ENCODE measurements around the gene NFATC1. TPM values are rescaled to one million over a fixed set of nuclear protein-coding genes. Genes with fewer than 3 reads are reported as not detected.

The NFATC1 gene
- total RNA-seq, 1 donor from 2014 or later = 4.5 TPM

- ATAC-seq (no peak), DNase-seq (ENCODE audit: low spot score) (peak; percentile 31)
Observed at GRCh38 chr18:79512461-79513380, 117.0 kb downstream of the NFATC1 start.

- DNase-seq (ENCODE audit: low spot score) = peak; percentile 42
- ATAC-seq = no peak
Observed at GRCh38 chr18:79513381-79514081, 117.8 kb downstream of the NFATC1 start.

- DNase-seq (ENCODE audit: low spot score) (peak; percentile 34), ATAC-seq (no peak)
Observed at GRCh38 chr18:79515331-79515730, 119.6 kb downstream of the NFATC1 start.

- peak; percentile 14 for DNase-seq (ENCODE audit: low spot score)
- ATAC-seq = no peak
Observed at GRCh38 chr18:79515944-79516351, 120.2 kb downstream of the NFATC1 start.

- ATAC-seq = no peak
- peak; percentile 41 for DNase-seq (ENCODE audit: low spot score)
Observed at GRCh38 chr18:79516441-79516931, 120.8 kb downstream of the NFATC1 start.

DNA sequence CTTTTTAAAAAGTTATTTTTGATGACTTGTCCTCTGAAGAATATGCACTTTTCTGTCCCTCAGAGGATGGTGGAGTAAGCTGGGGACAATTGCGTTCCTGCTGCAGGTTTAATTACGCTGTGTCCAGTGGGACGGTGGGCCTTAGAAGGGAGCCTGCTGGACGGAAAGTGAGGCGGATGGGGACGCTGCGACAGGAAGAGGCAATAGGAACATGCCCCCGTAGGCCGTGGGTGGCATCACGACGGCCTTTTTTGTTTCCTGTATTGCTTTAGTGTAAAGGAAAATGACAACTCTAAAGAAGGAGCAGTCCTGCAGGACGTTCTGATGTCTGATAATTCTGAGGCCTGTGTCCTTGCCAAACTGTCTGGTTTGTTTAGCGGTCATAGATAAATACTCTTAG is 121.6 kb downstream of the NFATC1 start:
- ATAC-seq (no peak), DNase-seq (ENCODE audit: low spot score) (peak; percentile 32)

- DNase-seq (ENCODE audit: low spot score) (peak; percentile 35), ATAC-seq (no peak)
Observed at GRCh38 chr18:79518028-79518682, 122.4 kb downstream of the NFATC1 start.

- DNase-seq (ENCODE audit: low spot score) = peak; percentile 33
- ATAC-seq = no peak
Observed at GRCh38 chr18:79518683-79519128, 123.0 kb downstream of the NFATC1 start.

GRCh38 chr18:79519751-79520477 is 124.2 kb downstream of the NFATC1 start:
- no peak for ATAC-seq
- peak; percentile 33 for DNase-seq (ENCODE audit: low spot score)

GRCh38 chr18:79520478-79521390 is 125.0 kb downstream of the NFATC1 start:
- DNase-seq (ENCODE audit: low spot score) (no peak), ATAC-seq (no peak)

GRCh38 chr18:79521416-79522205 is 125.9 kb downstream of the NFATC1 start:
- DNase-seq (ENCODE audit: low spot score) (no peak), ATAC-seq (no peak)

DNA sequence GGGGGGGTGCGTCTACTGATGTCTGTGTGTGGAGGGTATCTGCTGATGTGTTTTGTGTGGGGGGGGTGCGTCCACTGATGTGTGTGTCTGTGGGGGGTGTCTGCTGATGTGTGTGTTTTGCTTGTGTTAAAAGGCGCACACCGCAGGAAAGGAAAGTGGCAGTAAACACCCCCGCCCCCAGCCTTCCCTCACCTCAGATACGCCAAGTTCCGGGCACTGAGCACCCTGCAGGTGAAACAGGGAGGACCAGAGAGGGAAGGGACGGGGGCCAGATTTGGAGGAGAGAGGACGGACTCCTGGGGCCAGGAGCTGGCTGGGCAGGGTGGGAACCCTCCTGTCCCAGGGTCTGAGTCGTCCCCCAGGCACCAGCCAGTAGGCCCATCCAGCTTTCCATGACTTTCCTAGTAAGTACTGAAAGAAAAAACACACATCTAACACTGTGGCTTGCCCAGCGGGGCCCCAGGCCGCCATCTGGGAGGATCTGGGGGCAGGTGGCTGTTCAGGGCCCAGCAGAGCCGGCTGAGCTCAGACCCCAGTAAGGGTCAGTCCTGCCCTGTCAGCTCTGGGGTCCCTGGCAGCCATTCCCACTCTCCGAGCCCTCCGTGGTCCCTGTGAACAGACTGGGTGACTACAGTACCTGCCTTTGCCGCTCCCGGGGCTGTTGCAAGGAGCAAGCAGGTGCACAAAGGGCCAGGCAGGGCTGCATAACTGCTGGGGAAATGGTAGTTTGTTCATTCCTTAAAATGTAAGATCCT is 126.9 kb downstream of the NFATC1 start:
- DNase-seq (ENCODE audit: low spot score) = peak; percentile 33
- ATAC-seq = no peak

DNA sequence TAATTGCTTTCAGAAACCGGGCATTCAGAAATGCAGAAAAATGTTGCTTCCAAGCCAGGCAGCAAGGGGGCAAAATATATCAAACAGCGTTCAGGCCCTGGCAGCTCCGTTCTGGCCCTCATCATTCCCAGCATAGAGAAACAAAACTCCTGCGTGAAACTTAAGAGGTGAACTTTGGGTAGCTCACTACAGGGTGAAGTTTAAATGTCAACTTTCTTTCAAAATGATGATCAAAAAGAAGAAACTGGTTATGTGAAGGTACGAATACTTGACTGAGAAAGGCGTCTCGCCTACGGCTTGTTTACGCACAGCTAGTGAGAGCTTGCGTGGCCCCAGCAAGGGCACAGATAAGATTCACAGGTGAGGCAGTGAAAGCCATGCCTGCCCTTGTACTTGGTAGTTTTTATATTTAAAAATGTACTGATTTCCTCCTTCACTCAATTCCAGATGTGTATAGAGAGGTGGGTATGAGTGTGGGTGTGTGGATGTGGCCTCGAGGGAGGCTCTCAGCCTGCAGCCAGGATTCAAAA is 127.5 kb downstream of the NFATC1 start:
- no peak for DNase-seq (ENCODE audit: low spot score)
- no peak for ATAC-seq

DNA sequence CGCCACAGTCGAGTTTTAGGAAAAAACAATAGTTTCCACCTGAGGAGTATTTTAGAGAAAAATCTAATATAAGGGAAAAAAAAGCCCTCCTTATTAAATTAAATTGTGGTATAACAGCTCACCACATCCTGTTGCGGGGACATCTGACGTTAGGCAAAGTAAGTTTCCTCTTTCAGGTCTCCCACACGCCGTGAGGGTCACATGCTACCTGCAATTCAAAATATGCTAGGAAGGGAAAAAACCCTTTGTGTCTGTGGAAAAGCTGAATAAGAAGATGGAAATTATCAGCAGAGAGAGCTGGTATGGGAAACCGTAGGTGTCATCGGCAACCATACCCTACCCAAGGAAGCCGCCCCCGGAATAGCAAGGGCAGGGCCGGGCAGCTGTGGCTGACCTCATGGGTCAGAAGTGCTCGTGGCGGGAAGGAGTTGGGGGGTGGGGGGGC is 128.0 kb downstream of the NFATC1 start:
- peak; percentile 36 for DNase-seq (ENCODE audit: low spot score)
- no peak for ATAC-seq

GRCh38 chr18:79524181-79525078 is 128.7 kb downstream of the NFATC1 start:
- DNase-seq (ENCODE audit: low spot score) = peak; percentile 43
- ATAC-seq = no peak
